Mammary epithelial cell (primary cell): ENCODE data around the gene GBE1.

Experiments used
- CTCF ChIP-seq, 2 donors: IDR thresholded peaks in 1 of 2; conservative IDR thresholded peaks in 1 of 2; 2 replicates each; pipeline ENCODE4 v1.5.1; 2011 to 2012; ENCODE audit warnings: inconsistent platforms in 2 of 2, low read length in 2 of 2, mild to moderate bottlenecking in 2 of 2, control low read depth in 1 of 2, low read depth in 1 of 2; ENCODE audit not compliant: insufficient read depth in 1 of 2; ENCODE audit errors: extremely low read depth in 1 of 2
- EZH2 ChIP-seq: IDR thresholded peaks from 2 replicates; pipeline ENCODE4 v1.6.1; 2012; ENCODE audit warnings: low read length, inconsistent platforms, borderline replicate concordance

DNA sequence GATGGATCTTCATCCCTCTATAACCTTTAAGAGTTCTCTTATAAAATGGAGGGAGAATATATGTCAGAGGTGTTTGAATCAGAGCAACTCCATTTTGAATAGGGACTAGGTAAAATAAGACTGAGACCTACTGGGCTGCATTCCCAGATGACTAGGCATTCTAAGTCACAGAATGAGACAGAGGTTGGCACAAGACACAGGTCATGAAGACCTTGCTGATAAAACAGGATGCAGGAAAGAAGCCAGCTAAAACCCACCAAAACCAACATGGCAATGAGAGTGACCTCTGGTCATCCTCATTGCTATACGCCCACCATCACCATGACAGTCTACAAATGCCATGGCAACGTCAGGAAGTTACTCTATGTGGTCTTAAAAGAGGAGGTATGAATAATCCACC, 211.0 kb downstream of the GBE1 start:
- TF ChIP-seq CTCF (conservative IDR thresholded peaks at IDR 0.05 in 1 of 2, IDR thresholded peaks at IDR 0.05 in 1 of 2; ENCODE audit: extremely low read depth in 1 of 2, insufficient read depth in 1 of 2, low read depth in 1 of 2, low read length in 2 of 2): no peak
- TF ChIP-seq EZH2: no peak
